SK-N-MC (cell line): Measurements from ENCODE around the gene SLC19A2.

Experiments
- FOXP2 ChIP-seq: optimal IDR thresholded peaks from 2 replicates; pipeline ENCODE3; 2011; ENCODE audit warnings: mild to moderate bottlenecking, moderate library complexity; ENCODE audit not compliant: insufficient read depth; ENCODE audit errors: extremely low read length, control extremely low read depth
- POLR2AphosphoS5 ChIP-seq: IDR thresholded peaks from 2 replicates; pipeline ENCODE4 v1.6.1; 2012; ENCODE audit warnings: mild to moderate bottlenecking, low read depth, low read length, borderline replicate concordance

DNA sequence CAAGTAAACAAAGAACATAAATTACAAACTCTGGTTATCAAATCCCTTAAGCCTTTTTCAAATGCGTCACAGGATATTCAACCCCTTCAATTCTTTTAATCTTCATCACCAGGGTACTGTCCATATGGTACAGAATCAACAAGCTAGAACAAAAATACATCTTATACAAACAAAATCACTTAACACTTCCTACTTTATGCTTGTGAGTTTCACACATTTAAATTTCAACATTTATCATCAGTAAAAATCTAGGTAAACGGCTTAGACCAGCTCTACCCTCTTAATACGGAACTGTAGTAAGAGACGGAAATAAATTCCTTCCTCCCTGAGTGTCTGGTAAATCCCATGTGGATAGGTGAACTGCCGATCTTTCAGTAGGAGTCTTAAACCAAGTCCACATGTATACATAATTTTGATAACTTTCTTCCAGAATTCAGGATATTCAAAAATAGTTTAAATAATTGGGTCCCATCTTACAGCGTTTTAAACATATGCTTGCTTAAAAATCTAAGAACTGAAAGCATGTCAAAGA lies 59.5 kb downstream of the SLC19A2 start:
- TF ChIP-seq FOXP2 = no peak
- TF ChIP-seq POLR2AphosphoS5 = no peak
